Hepatocyte (in vitro differentiated cells): ENCODE results near the gene WDR54. TPM values are rescaled to one million over a fixed set of nuclear protein-coding genes. Genes with fewer than 3 reads are reported as not detected.

Experiments used
- DNase-seq: peaks from one replicate; pipeline ENCODE4 v3.0.0-alpha.2; 2016; ENCODE audit warnings: low spot score
- H2AFZ ChIP-seq: fragments of 200-600 bp; sonication (generic); 2 replicates; pipeline ENCODE4 v1.6.0; 2016; ENCODE audit warnings: antibody characterized with exemption, mild to moderate bottlenecking
- H3K27ac ChIP-seq: fragments of 200-600 bp; sonication (generic); 2 replicates; pipeline ENCODE4 v1.5.1; 2016; ENCODE audit warnings: mild to moderate bottlenecking
- H3K27me3 ChIP-seq: fragments of 200-600 bp; sonication (generic); 2 replicates; pipeline ENCODE4 v1.6.1; 2016
- H3K36me3 ChIP-seq: fragments of 200-600 bp; sonication (generic); replicated peaks from 2 replicates; pipeline ENCODE4 v1.5.1; 2016; ENCODE audit warnings: low read depth; ENCODE audit not compliant: insufficient read depth
- H3K4me1 ChIP-seq: fragments of 200-600 bp; sonication (generic); 2 replicates; pipeline ENCODE4 v1.5.1; 2016; ENCODE audit warnings: mild to moderate bottlenecking, moderate library complexity; ENCODE audit not compliant: insufficient read depth
- H3K4me2 ChIP-seq: fragments of 200-600 bp; sonication (generic); 2 replicates; pipeline ENCODE4 v1.6.0; 2016
- H3K4me3 ChIP-seq: fragments of 200-600 bp; sonication (generic); 2 replicates; pipeline ENCODE4 v1.5.1; 2016; ENCODE audit warnings: mild to moderate bottlenecking
- H3K79me2 ChIP-seq: fragments of 200-600 bp; sonication (generic); 2 replicates; pipeline ENCODE4 v1.6.0; 2017; ENCODE audit warnings: mild to moderate bottlenecking
- H3K9me2 ChIP-seq: fragments of 200-600 bp; sonication (generic); replicated peaks from 2 replicates; pipeline ENCODE4 v1.6.0; 2017; ENCODE audit warnings: mild to moderate bottlenecking; ENCODE audit not compliant: insufficient read depth
- H3K9me3 ChIP-seq: fragments of 200-600 bp; sonication (generic); 2 replicates; pipeline ENCODE4 v1.5.1; 2016; ENCODE audit warnings: low read depth, mild to moderate bottlenecking
- H4K20me1 ChIP-seq: fragments of 200-600 bp; sonication (generic); 2 replicates; pipeline ENCODE4 v1.6.0; 2016; ENCODE audit warnings: mild to moderate bottlenecking; ENCODE audit not compliant: insufficient read depth, poor library complexity, severe bottlenecking
- CTCF ChIP-seq: fragments of 200-600 bp; sonication (generic); IDR thresholded peaks from 2 replicates; pipeline ENCODE4 v1.5.1; 2016; ENCODE audit warnings: antibody characterized with exemption, mild to moderate bottlenecking; ENCODE audit not compliant: poor library complexity
- EZH2 ChIP-seq: fragments of 200-600 bp; sonication (generic); IDR thresholded peaks from 2 replicates; pipeline ENCODE4 v1.6.1; 2016; ENCODE audit warnings: antibody characterized with exemption, mild to moderate bottlenecking, borderline replicate concordance
- EZH2phosphoT487 ChIP-seq: fragments of 200-600 bp; sonication (generic); IDR thresholded peaks from one replicate; pipeline ENCODE4 v1.6.1; 2018; ENCODE audit warnings: antibody characterized with exemption, mild to moderate bottlenecking, low read depth, moderate library complexity; ENCODE audit not compliant: unreplicated experiment, severe bottlenecking
- WGBS: methylation state at CpG from one replicate; pipeline ENCODE4 v1.1.6; 2016; ENCODE audit warnings: low lambda C conversion rate; ENCODE audit errors: missing lambda C conversion rate; 5-methylcytosine and 5-hydroxymethylcytosine counted together
- polyA plus RNA-seq: library from polyadenylated mRNA; unstranded; fragments of >200 nt; fragmentation: Nextera tagmentation; extraction: Ambion mirVana; gene quantifications from 2 replicates; pipeline ENCODE4 v1.2.1, GENCODE V29; 2016
- total RNA-seq: library from RNA; depleted of rRNA; stranded (reverse); fragments of >200 nt; gene quantifications from 2 replicates; pipeline ENCODE4 v1.2.3, GENCODE V29; 2014

Gene WDR54
- total and polyA plus RNA-seq, 2 experiments from 2014 or later, result 6.2 to 22.6 TPM

- H3K9me2 ChIP-seq, result no peaks in the 10 kb centered on the region
- H4K20me1 ChIP-seq, result no peaks in the 10 kb centered on the region
- H3K27me3 ChIP-seq, result no peaks in the 10 kb centered on the region
- DNase-seq, result no peak
- H3K4me3 ChIP-seq, result peak overlapping the region; percentile 52
- TF ChIP-seq EZH2phosphoT487, result no peak
- no peak for TF ChIP-seq CTCF
- no peak for TF ChIP-seq EZH2
- 24% methylated on average over 7 of the region's 7 CpGs for WGBS
- peaks cover 19% of the 10 kb centered on the region for H3K4me1 ChIP-seq
- peak overlapping the region; percentile 97 for H3K27ac ChIP-seq
- H3K4me2 ChIP-seq, result peak overlapping the region; percentile 90
- H2AFZ ChIP-seq, result peak overlapping the region; percentile 96
- no peaks in the 10 kb centered on the region for H3K9me3 ChIP-seq
- H3K79me2 ChIP-seq, result peaks cover 17% of the 10 kb centered on the region
- H3K36me3 ChIP-seq, result no peaks in the 10 kb centered on the region
Observed at GRCh38 chr2:74472945-74473258, 51.4 kb downstream of the WDR54 start.

DNA sequence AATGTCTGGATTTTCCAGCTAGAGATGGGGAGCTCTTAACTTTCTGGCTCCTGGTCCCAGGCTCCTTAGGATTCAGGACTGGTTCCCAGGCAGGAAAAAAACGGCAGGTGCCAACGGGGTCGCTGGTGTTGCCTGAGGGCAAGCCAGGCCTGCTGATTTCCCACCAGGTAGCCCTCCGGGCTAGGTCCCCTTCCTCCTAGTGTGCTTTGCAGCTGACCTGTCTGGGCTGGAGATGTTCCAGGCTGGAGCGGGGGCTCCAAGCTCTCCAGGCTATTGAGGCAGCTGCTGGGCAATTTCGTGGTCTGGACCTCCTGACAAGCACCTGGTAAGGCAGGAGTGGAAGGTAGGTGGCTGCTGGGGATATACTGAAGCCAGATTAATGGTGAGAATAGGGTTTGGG, 53.0 kb downstream of the WDR54 start:
- Histone ChIP-seq H3K4me3 (no peak overlapping the region), H4K20me1 (no peaks in the 10 kb centered on the region), H3K27me3 (no peaks in the 10 kb centered on the region), H2AFZ (no peak overlapping the region), H3K9me2 (no peaks in the 10 kb centered on the region), H3K27ac (no peak overlapping the region), H3K79me2 (peaks cover 24% of the 10 kb centered on the region), H3K36me3 (no peaks in the 10 kb centered on the region), H3K9me3 (no peaks in the 10 kb centered on the region), H3K4me1 (peaks cover 19% of the 10 kb centered on the region), H3K4me2 (no peak overlapping the region)
- 96% methylated on average over 6 of the region's 6 CpGs for WGBS
- TF ChIP-seq EZH2 (no peak), CTCF (no peak), EZH2phosphoT487 (no peak)
- DNase-seq, result peak; percentile 1

GRCh38 chr2:74474899-74475298, 53.4 kb downstream of the WDR54 start:
- Histone ChIP-seq H3K36me3 (no peaks in the 10 kb centered on the region), H3K9me3 (no peaks in the 10 kb centered on the region), H3K9me2 (no peaks in the 10 kb centered on the region), H3K27me3 (no peaks in the 10 kb centered on the region), H3K79me2 (peaks cover 24% of the 10 kb centered on the region), H3K27ac (no peak overlapping the region), H3K4me3 (no peak overlapping the region), H3K4me1 (peaks cover 19% of the 10 kb centered on the region), H2AFZ (no peak overlapping the region), H4K20me1 (no peaks in the 10 kb centered on the region), H3K4me2 (no peak overlapping the region)
- DNase-seq, result peak; percentile 8
- TF ChIP-seq EZH2 (no peak), CTCF (no peak), EZH2phosphoT487 (no peak)
- 98% methylated on average over 5 of the region's 5 CpGs for WGBS

Other genes with a start within 250 kb of the WDR54 start
- gene MOB1A, start 242.9 kb upstream of the WDR54 start, total RNA-seq, result 100 and 118 TPM in 2 replicates
- 43.3 and 47.2 TPM in 2 replicates for gene MOB1A, start 242.9 kb upstream of the WDR54 start, polyA plus RNA-seq
- 126 and 142 TPM in 2 replicates for gene MTHFD2, start 223.1 kb upstream of the WDR54 start, total RNA-seq
- gene MTHFD2, start 223.1 kb upstream of the WDR54 start, polyA plus RNA-seq, result 40.1 TPM in 2 replicates
- gene SLC4A5, start 78.3 kb upstream of the WDR54 start, total RNA-seq, result 0.36 and 1.5 TPM in 2 replicates
- 0.28 and 1.7 TPM in 2 replicates for gene SLC4A5, start 78.3 kb upstream of the WDR54 start, polyA plus RNA-seq
- 72.3 and 84.3 TPM in 2 replicates for gene DCTN1, start 41.4 kb upstream of the WDR54 start, total RNA-seq
- 95.0 and 111 TPM in 2 replicates for gene DCTN1, start 41.4 kb upstream of the WDR54 start, polyA plus RNA-seq
- gene C2orf81, start 111 bp upstream of the WDR54 start, total RNA-seq, result 0.32 and 0.37 TPM in 2 replicates
- gene C2orf81, start 111 bp upstream of the WDR54 start, polyA plus RNA-seq, result 0.76 and 4.2 TPM in 2 replicates
- 66.1 and 74.2 TPM in 2 replicates for gene RTKN, start 20.2 kb downstream of the WDR54 start, total RNA-seq
- 77.5 and 85.0 TPM in 2 replicates for gene RTKN, start 20.2 kb downstream of the WDR54 start, polyA plus RNA-seq
- gene INO80B, start 33.4 kb downstream of the WDR54 start, total RNA-seq, result 16.0 and 20.0 TPM in 2 replicates
- gene INO80B, start 33.4 kb downstream of the WDR54 start, polyA plus RNA-seq, result 18.9 and 19.9 TPM in 2 replicates
- gene WBP1, start 36.7 kb downstream of the WDR54 start, total RNA-seq, result 66.5 and 85.7 TPM in 2 replicates
- 87.5 and 95.0 TPM in 2 replicates for gene WBP1, start 36.7 kb downstream of the WDR54 start, polyA plus RNA-seq
- gene MOGS, start 43.7 kb downstream of the WDR54 start, total RNA-seq, result 47.6 and 67.1 TPM in 2 replicates
- 48.3 and 60.2 TPM in 2 replicates for gene MOGS, start 43.7 kb downstream of the WDR54 start, polyA plus RNA-seq
- gene MRPL53, start 51.0 kb downstream of the WDR54 start, total RNA-seq, result 13.8 and 23.4 TPM in 2 replicates
- 89.6 and 95.9 TPM in 2 replicates for gene MRPL53, start 51.0 kb downstream of the WDR54 start, polyA plus RNA-seq
- gene CCDC142, start 61.3 kb downstream of the WDR54 start, total RNA-seq, result 11.6 and 15.9 TPM in 2 replicates
- 16.6 and 21.3 TPM in 2 replicates for gene CCDC142, start 61.3 kb downstream of the WDR54 start, polyA plus RNA-seq
- gene TTC31, start 61.4 kb downstream of the WDR54 start, total RNA-seq, result 19.9 and 25.1 TPM in 2 replicates
- 21.3 and 23.8 TPM in 2 replicates for gene TTC31, start 61.4 kb downstream of the WDR54 start, polyA plus RNA-seq
- gene LBX2, start 77.9 kb downstream of the WDR54 start, total RNA-seq, result 2.5 and 3.4 TPM in 2 replicates
- 3.1 and 5.2 TPM in 2 replicates for gene LBX2, start 77.9 kb downstream of the WDR54 start, polyA plus RNA-seq
- gene PCGF1, start 86.0 kb downstream of the WDR54 start, total RNA-seq, result 10.4 and 10.6 TPM in 2 replicates
- 29.0 and 30.2 TPM in 2 replicates for gene PCGF1, start 86.0 kb downstream of the WDR54 start, polyA plus RNA-seq
- not detected in 2 replicates for gene TLX2, start 92.7 kb downstream of the WDR54 start, total RNA-seq
- gene TLX2, start 92.7 kb downstream of the WDR54 start, polyA plus RNA-seq, result not detected in 2 replicates
- 1.2 and 4.0 TPM in 2 replicates for gene DQX1, start 104.5 kb downstream of the WDR54 start, total RNA-seq
- 0.73 TPM in 1 of 2 replicates, not detected in the other for gene DQX1, start 104.5 kb downstream of the WDR54 start, polyA plus RNA-seq
- 121 and 138 TPM in 2 replicates for gene AUP1, start 108.0 kb downstream of the WDR54 start, total RNA-seq
- 195 and 212 TPM in 2 replicates for gene AUP1, start 108.0 kb downstream of the WDR54 start, polyA plus RNA-seq
- gene HTRA2, start 108.2 kb downstream of the WDR54 start, total RNA-seq, result 31.2 and 32.4 TPM in 2 replicates
- 33.5 and 37.2 TPM in 2 replicates for gene HTRA2, start 108.2 kb downstream of the WDR54 start, polyA plus RNA-seq
- 13.3 and 13.6 TPM in 2 replicates for gene LOXL3, start 132.2 kb downstream of the WDR54 start, total RNA-seq
- 11.0 and 11.2 TPM in 2 replicates for gene LOXL3, start 132.2 kb downstream of the WDR54 start, polyA plus RNA-seq
- 8.0 and 11.6 TPM in 2 replicates for gene DOK1, start 133.0 kb downstream of the WDR54 start, total RNA-seq
- 10.7 and 11.4 TPM in 2 replicates for gene DOK1, start 133.0 kb downstream of the WDR54 start, polyA plus RNA-seq
- 0.70 and 1.0 TPM in 2 replicates for gene M1AP, start 226.6 kb downstream of the WDR54 start, total RNA-seq
- gene M1AP, start 226.6 kb downstream of the WDR54 start, polyA plus RNA-seq, result 0.30 and 1.2 TPM in 2 replicates
- gene SEMA4F, start 232.5 kb downstream of the WDR54 start, total RNA-seq, result 6.8 and 7.3 TPM in 2 replicates
- 6.5 and 7.4 TPM in 2 replicates for gene SEMA4F, start 232.5 kb downstream of the WDR54 start, polyA plus RNA-seq